Measurements from ENCODE around the gene TEX55. TPM values are rescaled to one million over a fixed set of nuclear protein-coding genes. Genes with fewer than 3 reads are reported as not detected.

Gene TEX55
- total RNA-seq, 2 donors from 2014 or later: not detected

- Mint-ChIP-seq H3K9me3 (no peaks in the 10 kb centered on the region), H3K27me3 (peaks cover 20 to 40% of the 10 kb centered on the region in 2 donors), H3K4me1 (ENCODE audit: low read depth in 2 of 2) (no peaks in the 10 kb centered on the region), H3K4me3 (no peak overlapping the region), H3K27ac (no peak overlapping the region), H3K36me3 (no peaks in the 10 kb centered on the region)
- DNase-seq (ENCODE audit: low spot score) (no peak), ATAC-seq (no peak)
Measured at GRCh38 chr3:119175872-119176756, 30.1 kb downstream of the TEX55 start.

GRCh38 chr3:119176778-119177177 is 30.8 kb downstream of the TEX55 start:
- Mint-ChIP-seq H3K4me3 (no peak overlapping the region), H3K36me3 (no peaks in the 10 kb centered on the region)
- ATAC-seq: no peak

GRCh38 chr3:119177321-119177720 is 31.4 kb downstream of the TEX55 start:
- no peaks in the 10 kb centered on the region for H3K9me3 Mint-ChIP-seq
- peaks cover 20 to 40% of the 10 kb centered on the region in 2 donors for H3K27me3 Mint-ChIP-seq
- H3K4me3 Mint-ChIP-seq: no peak overlapping the region
- H3K36me3 Mint-ChIP-seq: no peaks in the 10 kb centered on the region
- H3K4me1 Mint-ChIP-seq (ENCODE audit: low read depth in 2 of 2): no peaks in the 10 kb centered on the region
- no peak overlapping the region for H3K27ac Mint-ChIP-seq
- no peak for DNase-seq (ENCODE audit: low spot score)
- no peak for ATAC-seq

More at GRCh38 chr3:119176778-119177177, 30.8 kb downstream of the TEX55 start:
- peaks cover 20 to 40% of the 10 kb centered on the region in 2 donors for H3K27me3 Mint-ChIP-seq
- no peaks in the 10 kb centered on the region for H3K9me3 Mint-ChIP-seq
- no peak for DNase-seq (ENCODE audit: low spot score)
- H3K27ac Mint-ChIP-seq: no peak overlapping the region
- no peaks in the 10 kb centered on the region for H3K4me1 Mint-ChIP-seq (ENCODE audit: low read depth in 2 of 2)

- Mint-ChIP-seq H3K4me3 (no peak overlapping the region), H3K27me3 (peaks cover 10 to 24% of the 10 kb centered on the region in 2 donors), H3K36me3 (no peaks in the 10 kb centered on the region)
Measured at GRCh38 chr3:119181765-119182164, 35.8 kb downstream of the TEX55 start.

GRCh38 chr3:119184111-119184510 is 38.1 kb downstream of the TEX55 start:
- no peak for ATAC-seq

More at GRCh38 chr3:119181765-119182164, 35.8 kb downstream of the TEX55 start:
- no peak overlapping the region for H3K27ac Mint-ChIP-seq
- DNase-seq (ENCODE audit: low spot score) (no peak), ATAC-seq (no peak)
- no peaks in the 10 kb centered on the region for H3K4me1 Mint-ChIP-seq (ENCODE audit: low read depth in 2 of 2)
- H3K9me3 Mint-ChIP-seq: no peaks in the 10 kb centered on the region

GRCh38 chr3:119184796-119185570 is 39.0 kb downstream of the TEX55 start:
- peaks cover 6 to 8% of the 10 kb centered on the region in 2 donors for H3K27me3 Mint-ChIP-seq
- ATAC-seq (no peak), DNase-seq (ENCODE audit: low spot score) (no peak)
- no peak overlapping the region for H3K4me3 Mint-ChIP-seq
- H3K27ac Mint-ChIP-seq: no peak overlapping the region
- no peaks in the 10 kb centered on the region for H3K9me3 Mint-ChIP-seq
- no peaks in the 10 kb centered on the region for H3K4me1 Mint-ChIP-seq (ENCODE audit: low read depth in 2 of 2)
- H3K36me3 Mint-ChIP-seq: no peaks in the 10 kb centered on the region

More at GRCh38 chr3:119184111-119184510, 38.1 kb downstream of the TEX55 start:
- no peaks in the 10 kb centered on the region for H3K36me3 Mint-ChIP-seq
- H3K4me1 Mint-ChIP-seq (ENCODE audit: low read depth in 2 of 2): no peaks in the 10 kb centered on the region
- H3K9me3 Mint-ChIP-seq: no peaks in the 10 kb centered on the region
- H3K27me3 Mint-ChIP-seq: peaks cover 6 to 8% of the 10 kb centered on the region in 2 donors
- no peak for DNase-seq (ENCODE audit: low spot score)
- H3K27ac Mint-ChIP-seq: no peak overlapping the region
- no peak overlapping the region for H3K4me3 Mint-ChIP-seq

GRCh38 chr3:119187266-119187665 is 41.3 kb downstream of the TEX55 start:
- ATAC-seq (no peak), DNase-seq (ENCODE audit: low spot score) (no peak)
- Mint-ChIP-seq H3K4me1 (ENCODE audit: low read depth in 2 of 2) (no peaks in the 10 kb centered on the region), H3K27ac (no peak overlapping the region), H3K4me3 (no peak overlapping the region), H3K36me3 (no peaks in the 10 kb centered on the region), H3K9me3 (no peaks in the 10 kb centered on the region), H3K27me3 (peaks cover 2 to 8% of the 10 kb centered on the region in 2 donors)

GRCh38 chr3:119191800-119192199 is 45.8 kb downstream of the TEX55 start:
- H3K4me3 Mint-ChIP-seq: no peak overlapping the region
- H3K36me3 Mint-ChIP-seq: no peaks in the 10 kb centered on the region
- no peaks in the 10 kb centered on the region for H3K4me1 Mint-ChIP-seq (ENCODE audit: low read depth in 2 of 2)
- H3K27ac Mint-ChIP-seq: no peak overlapping the region
- DNase-seq (ENCODE audit: low spot score) (no peak), ATAC-seq (no peak)
- H3K27me3 Mint-ChIP-seq: peaks cover 4 to 7% of the 10 kb centered on the region in 2 donors
- no peaks in the 10 kb centered on the region for H3K9me3 Mint-ChIP-seq

- H3K27ac Mint-ChIP-seq: no peak overlapping the region
- no peak for ATAC-seq
- H3K36me3 Mint-ChIP-seq: no peaks in the 10 kb centered on the region
- no peaks in the 10 kb centered on the region for H3K9me3 Mint-ChIP-seq
- no peak overlapping the region for H3K4me3 Mint-ChIP-seq
- peaks cover 4 to 7% of the 10 kb centered on the region in 2 donors for H3K27me3 Mint-ChIP-seq
- no peaks in the 10 kb centered on the region for H3K4me1 Mint-ChIP-seq (ENCODE audit: low read depth in 2 of 2)
- DNase-seq (ENCODE audit: low spot score): no peak
Measured at GRCh38 chr3:119194237-119195150, 48.5 kb downstream of the TEX55 start.

GRCh38 chr3:119195151-119195476 is 49.1 kb downstream of the TEX55 start:
- peaks cover 4 to 7% of the 10 kb centered on the region in 2 donors for H3K27me3 Mint-ChIP-seq
- no peaks in the 10 kb centered on the region for H3K4me1 Mint-ChIP-seq (ENCODE audit: low read depth in 2 of 2)
- ATAC-seq (no peak), DNase-seq (ENCODE audit: low spot score) (no peak)
- H3K4me3 Mint-ChIP-seq: no peak overlapping the region
- no peaks in the 10 kb centered on the region for H3K36me3 Mint-ChIP-seq
- H3K9me3 Mint-ChIP-seq: no peaks in the 10 kb centered on the region
- no peak overlapping the region for H3K27ac Mint-ChIP-seq

GRCh38 chr3:119195911-119196310 is 49.9 kb downstream of the TEX55 start:
- no peak overlapping the region for H3K27ac Mint-ChIP-seq
- peaks cover 4 to 7% of the 10 kb centered on the region in 2 donors for H3K27me3 Mint-ChIP-seq
- H3K4me3 Mint-ChIP-seq: no peak overlapping the region

More at GRCh38 chr3:119195911-119196310, 49.9 kb downstream of the TEX55 start:
- no peak for ATAC-seq
- no peaks in the 10 kb centered on the region for H3K9me3 Mint-ChIP-seq
- no peaks in the 10 kb centered on the region for H3K4me1 Mint-ChIP-seq (ENCODE audit: low read depth in 2 of 2)
- no peaks in the 10 kb centered on the region for H3K36me3 Mint-ChIP-seq
- no peak for DNase-seq (ENCODE audit: low spot score)
